Ascending aorta (tissue), 2 donors: ENCODE measurements around the gene DTL. TPM values are rescaled to one million over a fixed set of nuclear protein-coding genes. Genes with fewer than 3 reads are reported as not detected.

Experiments
- DNase-seq, 2 donors: peaks; one replicate each; pipeline ENCODE4 v3.0.0-alpha.2; 2019; ENCODE audit warnings: low spot score in 2 of 2
- H3K27ac ChIP-seq, 2 donors: fragments of 200-600 bp; sonication (generic); one replicate each; pipeline ENCODE4 v1.5.1; 2016 to 2017; ENCODE audit warnings: mild to moderate bottlenecking in 1 of 2
- H3K27me3 ChIP-seq: fragments of 200-600 bp; sonication (generic); one replicate; pipeline ENCODE4 v1.5.1; 2017
- H3K36me3 ChIP-seq, 2 donors: fragments of 200-600 bp; sonication (generic); one replicate each; pipeline ENCODE4 v1.5.1; 2016
- H3K4me1 ChIP-seq, 2 donors: fragments of 200-600 bp; sonication (generic); one replicate each; pipeline ENCODE4 v1.5.1; 2016 to 2017; ENCODE audit warnings: mild to moderate bottlenecking in 1 of 2
- H3K4me3 ChIP-seq, 2 donors: fragments of 200-600 bp; sonication (generic); one replicate each; pipeline ENCODE4 v1.5.1; 2016 to 2017; ENCODE audit warnings: mild to moderate bottlenecking in 1 of 2
- H3K9me3 ChIP-seq, 2 donors: fragments of 200-600 bp; sonication (generic); one replicate each; pipeline ENCODE4 v1.5.1; 2016
- intact Hi-C: fragments of 100-400 bp; cut with DNase I; formaldehyde crosslinking; loops from one replicate; pipeline ENCODE4 v1.15.1; 2023
- total RNA-seq: library from RNA; depleted of rRNA; stranded (reverse); fragments of >200 nt; gene quantifications from one replicate; pipeline ENCODE4 v1.1.0, GENCODE V29; 2016
- TF ChIP-seq, protein P1 (sequence below), 3 experiments: fragments of 200-600 bp in 2 of 3; fragments of 450-650 bp in 1 of 3; sonication (generic) in 2 of 3; IDR thresholded peaks; one replicate each; pipeline ENCODE4 v1.5.1; 2016 to 2019; ENCODE audit warnings: antibody characterized with exemption in 3 of 3, mild to moderate bottlenecking in 1 of 3, moderate library complexity in 1 of 3

The DTL gene
- total RNA-seq, 1 donor from 2014 or later, result not detected

GRCh38 chr1:212133319-212133718 lies 97.8 kb downstream of the DTL start:
- intact Hi-C loops, result no loop called here
- no peak for DNase-seq
- Histone ChIP-seq H3K4me1 (no peaks in the 10 kb centered on the region), H3K27ac (no peak overlapping the region), H3K9me3 (peaks cover 0 to 7% of the 10 kb centered on the region in 2 donors), H3K4me3 (no peak overlapping the region), H3K36me3 (no peaks in the 10 kb centered on the region), H3K27me3 (no peaks in the 10 kb centered on the region)
- TF ChIP-seq, protein P1, sequence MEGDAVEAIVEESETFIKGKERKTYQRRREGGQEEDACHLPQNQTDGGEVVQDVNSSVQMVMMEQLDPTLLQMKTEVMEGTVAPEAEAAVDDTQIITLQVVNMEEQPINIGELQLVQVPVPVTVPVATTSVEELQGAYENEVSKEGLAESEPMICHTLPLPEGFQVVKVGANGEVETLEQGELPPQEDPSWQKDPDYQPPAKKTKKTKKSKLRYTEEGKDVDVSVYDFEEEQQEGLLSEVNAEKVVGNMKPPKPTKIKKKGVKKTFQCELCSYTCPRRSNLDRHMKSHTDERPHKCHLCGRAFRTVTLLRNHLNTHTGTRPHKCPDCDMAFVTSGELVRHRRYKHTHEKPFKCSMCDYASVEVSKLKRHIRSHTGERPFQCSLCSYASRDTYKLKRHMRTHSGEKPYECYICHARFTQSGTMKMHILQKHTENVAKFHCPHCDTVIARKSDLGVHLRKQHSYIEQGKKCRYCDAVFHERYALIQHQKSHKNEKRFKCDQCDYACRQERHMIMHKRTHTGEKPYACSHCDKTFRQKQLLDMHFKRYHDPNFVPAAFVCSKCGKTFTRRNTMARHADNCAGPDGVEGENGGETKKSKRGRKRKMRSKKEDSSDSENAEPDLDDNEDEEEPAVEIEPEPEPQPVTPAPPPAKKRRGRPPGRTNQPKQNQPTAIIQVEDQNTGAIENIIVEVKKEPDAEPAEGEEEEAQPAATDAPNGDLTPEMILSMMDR (IDR thresholded peaks at IDR 0.05), result no peak

DNA sequence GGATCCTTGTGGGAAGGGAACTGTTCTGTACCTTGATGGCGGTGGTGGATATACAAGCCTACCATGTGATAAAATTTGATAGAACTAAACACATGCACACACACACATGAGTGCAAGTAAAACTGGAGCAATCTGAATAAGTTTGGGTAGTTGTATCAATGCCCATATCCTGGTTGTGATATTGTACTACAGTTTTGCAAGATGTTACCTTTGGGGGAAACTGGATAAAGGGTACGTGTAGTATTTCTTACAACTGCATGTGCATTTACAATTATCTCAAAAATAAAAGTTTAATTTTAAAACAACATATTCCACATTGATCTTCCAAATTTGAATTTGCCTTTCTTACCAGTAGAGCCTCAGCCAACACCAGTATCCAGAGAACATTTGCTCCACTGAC lies 99.6 kb downstream of the DTL start:
- no peak overlapping the region for H3K4me3 ChIP-seq
- intact Hi-C loops, result no loop called here
- no peak overlapping the region for H3K27ac ChIP-seq
- TF ChIP-seq, protein P1 (IDR thresholded peaks at IDR 0.05), result no peak
- H3K4me1 ChIP-seq, result no peaks in the 10 kb centered on the region
- H3K36me3 ChIP-seq, result no peaks in the 10 kb centered on the region
- H3K27me3 ChIP-seq, result no peaks in the 10 kb centered on the region
- DNase-seq, result no peak
- H3K9me3 ChIP-seq, result peaks cover 0 to 7% of the 10 kb centered on the region in 2 donors

- intact Hi-C loops, result no loop called here
- peaks cover 0 to 7% of the 10 kb centered on the region in 2 donors for H3K9me3 ChIP-seq
- no peak overlapping the region for H3K27ac ChIP-seq
- no peaks in the 10 kb centered on the region for H3K27me3 ChIP-seq
- H3K4me3 ChIP-seq, result no peak overlapping the region
- no peaks in the 10 kb centered on the region for H3K36me3 ChIP-seq
- no peak for DNase-seq
- no peaks in the 10 kb centered on the region for H3K4me1 ChIP-seq
- TF ChIP-seq, protein P1 (IDR thresholded peaks at IDR 0.05), result no peak
These were observed 102.3 kb downstream of the DTL start for GRCh38 chr1:212137854-212138253.

DNA sequence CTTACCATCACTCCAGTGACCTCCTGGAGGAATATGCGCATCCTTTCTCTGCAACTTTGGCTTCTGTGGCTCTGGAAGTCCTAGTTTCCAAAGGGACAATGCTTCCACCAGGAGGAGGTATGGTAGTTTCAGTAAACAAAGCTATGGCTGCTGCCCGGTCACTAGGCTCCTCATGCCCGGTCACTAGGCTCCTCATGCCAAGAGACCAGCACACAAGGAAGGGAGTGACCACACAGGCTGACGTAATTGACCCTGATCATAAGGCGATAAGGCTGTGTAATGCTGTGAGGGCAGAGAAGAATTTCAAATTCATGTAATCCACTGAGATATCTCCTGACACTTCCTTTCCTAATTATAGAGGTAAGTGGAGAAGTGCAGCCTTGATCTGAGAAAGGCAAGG lies 102.9 kb downstream of the DTL start:
- H3K4me1 ChIP-seq, result no peaks in the 10 kb centered on the region
- TF ChIP-seq, protein P1 (IDR thresholded peaks at IDR 0.05), result no peak
- no peaks in the 10 kb centered on the region for H3K27me3 ChIP-seq
- no peaks in the 10 kb centered on the region for H3K36me3 ChIP-seq
- no peak overlapping the region for H3K27ac ChIP-seq
- H3K4me3 ChIP-seq, result no peak overlapping the region
- DNase-seq, result no peak
- intact Hi-C loops, result no loop called here
- peaks cover 0 to 7% of the 10 kb centered on the region in 2 donors for H3K9me3 ChIP-seq

DNA sequence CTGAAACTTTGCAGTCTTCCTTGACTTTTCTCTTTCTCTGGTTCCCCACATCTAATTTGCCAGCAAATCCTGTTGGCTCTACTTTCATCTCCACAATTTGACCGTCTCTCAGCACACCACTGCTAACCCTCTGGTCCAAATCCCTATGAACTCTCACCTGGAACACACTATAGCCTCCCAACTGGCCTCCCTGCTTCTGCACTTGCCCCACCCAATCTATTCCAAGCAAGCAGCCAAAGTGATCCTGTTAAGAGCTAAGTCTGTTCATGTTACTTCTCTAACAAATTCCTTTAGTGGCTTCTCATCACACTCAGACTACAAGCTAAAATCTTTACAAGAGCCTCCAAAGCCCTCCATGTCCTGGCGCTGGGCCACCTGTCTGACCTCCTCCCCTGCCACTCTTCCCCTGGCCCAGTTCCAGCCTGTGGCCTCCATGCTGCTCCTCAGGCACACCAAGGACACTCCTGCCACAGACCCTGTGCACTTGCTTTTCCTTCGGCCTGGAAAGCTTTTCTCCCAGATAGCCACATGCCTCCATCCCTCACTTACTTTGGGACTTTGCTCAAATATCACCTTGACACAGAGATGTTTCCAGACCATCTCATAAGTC lies 104.1 kb downstream of the DTL start:
- Histone ChIP-seq H3K4me3 (no peak overlapping the region), H3K36me3 (no peaks in the 10 kb centered on the region), H3K9me3 (peaks cover 0 to 7% of the 10 kb centered on the region in 2 donors), H3K27ac (no peak overlapping the region), H3K4me1 (no peaks in the 10 kb centered on the region), H3K27me3 (no peaks in the 10 kb centered on the region)
- intact Hi-C loops, result no loop called here
- no peak for DNase-seq
- TF ChIP-seq, protein P1 (IDR thresholded peaks at IDR 0.05), result no peak

DNA sequence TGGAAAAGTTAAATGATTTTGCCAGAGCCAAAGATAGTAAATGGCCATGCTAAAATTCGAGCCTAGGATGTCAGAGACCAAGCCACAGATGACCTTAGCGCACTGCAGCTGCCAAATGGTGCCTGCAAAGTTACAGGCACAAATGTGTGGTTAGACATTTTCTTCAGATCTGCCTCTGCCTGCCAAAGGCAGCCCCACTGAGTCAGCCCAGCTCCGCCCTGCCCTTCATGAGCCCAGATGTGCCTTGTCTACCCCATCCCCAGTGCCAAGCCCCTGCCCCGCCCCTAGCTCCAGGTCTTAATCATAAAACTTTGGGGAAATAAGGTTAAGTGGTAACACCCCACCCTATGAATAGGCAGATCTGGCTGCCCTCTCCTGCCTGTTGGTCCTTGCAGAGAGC lies 105.9 kb downstream of the DTL start:
- Histone ChIP-seq H3K36me3 (no peaks in the 10 kb centered on the region), H3K9me3 (no peaks in the 10 kb centered on the region), H3K27ac (no peak overlapping the region), H3K4me1 (no peaks in the 10 kb centered on the region), H3K4me3 (no peak overlapping the region), H3K27me3 (no peaks in the 10 kb centered on the region)
- TF ChIP-seq, protein P1 (IDR thresholded peaks at IDR 0.05), result no peak
- no peak for DNase-seq
- intact Hi-C loops, result no loop called here
